Measurements from ENCODE around the gene CYFIP2. TPM values are rescaled to one million over a fixed set of nuclear protein-coding genes. Genes with fewer than 3 reads are reported as not detected.

CYFIP2 gene
- total and polyA plus RNA-seq, 10 of the 15 experiments (the other 5 are each of a cell fraction or from before 2014, with no cell fraction given): 43.4 to 173 (median 96.0) TPM

DNA sequence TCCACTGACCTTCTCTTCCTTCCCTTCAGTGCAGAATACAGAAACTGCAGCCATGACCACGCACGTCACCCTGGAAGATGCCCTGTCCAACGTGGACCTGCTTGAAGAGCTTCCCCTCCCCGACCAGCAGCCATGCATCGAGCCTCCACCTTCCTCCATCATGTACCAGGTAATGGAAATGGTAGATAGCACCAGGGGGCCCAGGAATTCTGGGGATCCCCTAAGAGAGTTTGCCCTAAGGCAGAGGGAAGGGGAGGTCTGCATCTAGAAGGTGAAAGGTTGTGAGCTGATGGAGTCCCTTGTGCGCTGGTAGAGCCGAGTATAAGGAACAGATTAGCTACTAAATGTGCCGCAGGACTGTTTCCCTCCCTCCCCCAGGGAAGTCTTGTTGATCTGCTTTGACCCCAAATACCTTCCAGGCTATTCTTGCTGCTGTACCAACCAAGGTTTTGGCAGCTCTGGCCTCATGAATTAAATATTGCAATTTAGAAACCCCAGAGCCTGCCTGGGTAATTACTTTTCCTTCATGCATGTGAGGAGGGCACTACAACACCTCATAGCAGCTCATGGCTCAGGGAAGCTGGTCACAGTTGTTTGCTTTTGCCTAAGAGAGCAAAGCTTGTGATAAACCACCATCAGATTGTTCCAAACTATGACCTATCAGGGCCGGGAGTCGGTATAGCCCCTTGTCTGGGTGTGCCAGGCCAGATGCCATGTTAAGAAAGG lies 19.6 kb downstream of the CYFIP2 start (continued):
- TF ChIP-seq, protein P1, sequence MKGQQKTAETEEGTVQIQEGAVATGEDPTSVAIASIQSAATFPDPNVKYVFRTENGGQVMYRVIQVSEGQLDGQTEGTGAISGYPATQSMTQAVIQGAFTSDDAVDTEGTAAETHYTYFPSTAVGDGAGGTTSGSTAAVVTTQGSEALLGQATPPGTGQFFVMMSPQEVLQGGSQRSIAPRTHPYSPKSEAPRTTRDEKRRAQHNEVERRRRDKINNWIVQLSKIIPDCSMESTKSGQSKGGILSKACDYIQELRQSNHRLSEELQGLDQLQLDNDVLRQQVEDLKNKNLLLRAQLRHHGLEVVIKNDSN (IDR thresholded peaks at IDR 0.05; ENCODE audit: borderline replicate concordance, extremely low read length, insufficient read depth, low read depth, low read length): no peak
- TF ChIP-seq CHD1 (IDR thresholded peaks at IDR 0.05; ENCODE audit: low read depth, low read length): no peak
- no peak for TF ChIP-seq PAX5 (IDR thresholded peaks at IDR 0.05; ENCODE audit: borderline replicate concordance, low read depth, low read length)
- no peak for TF ChIP-seq CBFB (IDR thresholded peaks at IDR 0.05; ENCODE audit: low read depth)
- TF ChIP-seq NFYA (IDR thresholded peaks at IDR 0.05; ENCODE audit: borderline replicate concordance, low read depth, low read length): no peak

- ATAC-seq (no peak), FAIRE-seq (no peak), DNase-seq (ENCODE audit: low read depth, low spot score) (no peak)
- WGBS (ENCODE audit: insufficient coverage, insufficient replicate concordance, low lambda C conversion rate, missing lambda C conversion rate): 94% methylated on average over 7 of the region's 7 CpGs
- intact Hi-C loops (cut with micrococcal nuclease; ENCODE audit: unreplicated experiment) (loop anchor here (10.0 kb wide), 1 partner anchor 1208 kb away; no protein-coding TSS in a partner anchor), in situ Hi-C loops (cut with MboI) (no loop called here)
- Histone ChIP-seq H3K4me1 (ENCODE audit: control insufficient read depth, insufficient read depth, low read length) (peaks cover 26% of the 10 kb centered on the region), H3K4me2 (ENCODE audit: control insufficient read depth, insufficient read depth) (no peak overlapping the region), H3K27me3 (replicated peaks in 1 of 2; ENCODE audit: control insufficient read depth in 2 of 2, insufficient read depth in 2 of 2, low read length in 1 of 2) (no peaks in the 10 kb centered on the region), H3K9ac (ENCODE audit: control insufficient read depth, insufficient read depth, low read length) (no peak overlapping the region), H3K36me3 (ENCODE audit: control insufficient read depth in 2 of 2, insufficient read depth in 2 of 2, low read length in 1 of 2) (peaks cover 18 to 33% of the 10 kb centered on the region in 2 experiments), H3K9me3 (replicated peaks; ENCODE audit: control insufficient read depth, insufficient read depth, low read length) (peaks cover 2% of the 10 kb centered on the region; the same call in 1 of the 3 replicates), H3K79me2 (ENCODE audit: control insufficient read depth, insufficient read depth, low read length) (peaks cover 31% of the 10 kb centered on the region), H3K27ac (ENCODE audit: control insufficient read depth, insufficient read depth) (no peak overlapping the region), H2AFZ (ENCODE audit: control insufficient read depth, low read depth, low read length) (no peak overlapping the region), H4K20me1 (ENCODE audit: control insufficient read depth, insufficient read depth) (peaks cover 7% of the 10 kb centered on the region; the same call in 1 of the 2 replicates), H3K4me3 (no peak overlapping the region)
- ChIA-PET SMC1A (ENCODE audit: uncharacterized antibody, unreplicated experiment) (interaction anchor here (0.8 to 4.2 kb wide), 5 partner anchors 13 to 144 kb away, joined by 3 to 23 read pairs (median 4); partner anchors contain the start of gene MED7), CTCF (interaction anchor here (0.8 to 1.6 kb wide), 2 partner anchors 17 to 33 kb away, joined by 3 to 5 read pairs; no protein-coding TSS in a partner anchor), POLR2A (interaction anchor here (5.7 kb wide), 1 partner anchor 14 kb away, joined by 41 read pairs; no protein-coding TSS in a partner anchor), RAD21 (ENCODE audit: unreplicated experiment) (no interaction called here)
- no TSS peak for BruUV-seq (replicated peaks)
- TF ChIP-seq ETV6 (conservative IDR thresholded peaks at IDR 0.05 in 1 of 2, IDR thresholded peaks at IDR 0.05 in 1 of 2; ENCODE audit: borderline replicate concordance in 1 of 2, low read depth in 1 of 2): no peak
- TF ChIP-seq CBX5 (IDR thresholded peaks at IDR 0.05; ENCODE audit: low read depth): no peak
- no peak for TF ChIP-seq MEF2A (IDR thresholded peaks at IDR 0.05; ENCODE audit: insufficient read depth, low read depth, low read length)
- TF ChIP-seq SIN3A (IDR thresholded peaks at IDR 0.05; ENCODE audit: low read depth, low read length): no peak
- no peak for TF ChIP-seq NRF1 (conservative IDR thresholded peaks at IDR 0.05; ENCODE audit: low read depth, low read length)
- TF ChIP-seq CUX1 (IDR thresholded peaks at IDR 0.05; ENCODE audit: insufficient replicate concordance, low read depth, low read length): no peak
- no peak for TF ChIP-seq KDM1A (IDR thresholded peaks at IDR 0.05; ENCODE audit: borderline replicate concordance)
- no peak for TF ChIP-seq POLR2AphosphoS5 (IDR thresholded peaks at IDR 0.05; ENCODE audit: low read length)
- TF ChIP-seq IKZF1 (conservative IDR thresholded peaks at IDR 0.05): no peak
These were observed 20.9 kb downstream of the CYFIP2 start for GRCh38 chr5:157286761-157287211.
